ENCODE measurements around the gene PAK1.

The PAK1 gene

DNA sequence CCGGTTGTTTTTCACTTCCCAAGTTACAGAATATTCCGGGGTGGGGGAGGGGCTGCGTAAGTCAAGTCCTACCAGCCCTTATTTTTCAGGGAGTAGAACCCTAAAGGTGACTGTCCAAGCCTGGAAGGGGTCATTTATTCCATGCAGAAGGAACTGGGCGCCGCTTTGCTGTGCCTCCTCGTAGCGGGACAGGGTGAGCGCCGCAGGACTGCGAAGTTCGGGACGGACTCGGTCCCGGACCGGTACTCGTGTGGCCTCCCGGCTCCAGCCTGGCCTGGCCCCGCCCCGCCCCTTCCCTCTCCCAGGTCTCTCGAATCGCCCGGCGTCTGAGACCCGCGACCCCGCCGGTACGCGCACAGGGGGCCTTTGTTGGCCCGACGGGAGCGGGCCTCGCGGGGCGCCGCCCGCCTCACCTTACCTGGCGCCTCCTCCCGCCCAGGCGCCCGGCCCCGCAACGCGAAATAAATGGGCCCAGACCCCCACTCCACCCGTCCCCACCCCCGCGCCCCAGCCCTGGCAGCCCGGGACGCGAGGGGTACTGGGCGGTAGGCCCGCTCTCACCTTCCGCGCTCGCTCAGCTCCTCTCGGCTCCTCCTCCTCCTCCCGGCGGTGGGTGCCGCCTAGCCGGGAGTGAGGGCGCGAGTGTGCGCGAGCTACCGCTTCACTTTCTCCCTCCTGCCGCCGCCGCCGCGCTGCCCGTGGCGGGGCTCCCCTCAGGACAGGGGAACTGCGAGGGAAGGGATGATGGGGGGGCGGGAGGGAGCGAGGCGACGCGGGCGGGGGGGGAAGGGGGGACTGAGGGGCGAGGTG, 698 bp downstream of the PAK1 start:
- FAIRE-seq: no peak

DNA sequence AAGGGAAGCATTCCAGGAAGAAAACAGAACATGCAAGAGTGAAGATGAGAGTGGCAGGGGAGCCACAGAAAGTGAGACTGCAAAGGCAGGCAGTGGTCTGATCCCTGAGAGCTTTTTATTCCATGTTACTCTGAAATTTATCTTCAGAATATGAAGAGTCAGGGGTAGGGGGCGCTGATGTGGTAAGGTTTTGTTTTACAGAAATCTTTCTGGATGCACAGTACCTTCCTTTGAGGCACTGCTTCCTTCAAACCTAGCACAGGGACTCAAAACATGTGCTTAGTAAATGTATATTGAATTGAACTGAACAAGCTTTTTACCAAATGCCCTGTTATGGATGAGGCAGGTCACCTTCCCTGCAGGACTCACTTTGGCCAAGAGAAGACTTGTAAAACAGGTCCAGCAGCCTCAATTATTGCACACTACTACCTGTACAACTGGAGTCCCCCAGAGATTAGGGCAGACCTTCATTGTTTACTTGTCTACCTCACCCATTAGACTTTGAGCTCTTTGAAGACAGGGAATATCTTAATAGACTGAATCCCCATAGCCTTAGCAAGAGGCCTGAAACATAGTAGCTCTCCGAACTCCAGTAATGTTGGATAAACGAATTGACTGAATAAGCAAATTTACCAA, 2.2 kb downstream of the PAK1 start:
- no peak for FAIRE-seq

DNA sequence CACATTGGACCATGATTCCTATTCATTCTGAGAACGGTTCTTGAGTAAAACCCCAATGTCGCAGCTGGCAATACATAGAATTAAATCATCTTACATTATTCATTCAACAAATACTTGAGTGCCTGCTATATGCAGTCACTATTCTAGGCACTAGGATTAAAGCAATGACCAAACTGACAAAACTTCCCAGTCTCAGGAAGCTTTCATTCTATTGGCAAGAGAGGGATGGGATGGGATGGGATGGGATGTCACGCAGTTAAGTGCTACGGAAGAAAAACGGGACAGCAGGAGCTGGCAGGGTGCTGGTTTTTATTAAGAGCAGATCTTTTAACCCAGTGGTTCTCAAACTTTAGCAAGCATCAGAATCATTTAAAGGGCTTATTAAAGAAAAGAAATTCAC, 2.9 kb downstream of the PAK1 start:
- no peak for FAIRE-seq

DNA sequence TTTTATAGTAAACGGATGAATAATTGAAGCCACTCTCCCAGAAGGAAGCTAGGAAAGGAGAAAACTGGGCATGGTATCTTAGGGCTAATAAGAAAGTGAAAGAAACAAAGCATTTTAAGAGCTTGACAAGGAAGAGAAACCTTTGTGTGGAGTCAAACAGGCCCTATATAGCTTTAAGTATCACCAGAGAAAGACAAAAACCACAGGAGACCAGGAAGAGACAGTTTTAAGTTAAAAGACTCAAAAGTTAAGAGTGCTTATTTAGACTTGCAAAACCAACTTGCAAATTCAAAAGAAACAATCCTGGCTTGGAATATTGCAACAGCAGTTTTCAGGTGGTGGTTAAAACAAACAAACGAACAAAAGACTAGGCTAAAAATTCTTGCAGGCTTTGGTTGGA, 3.4 kb downstream of the PAK1 start:
- FAIRE-seq: no peak

DNA sequence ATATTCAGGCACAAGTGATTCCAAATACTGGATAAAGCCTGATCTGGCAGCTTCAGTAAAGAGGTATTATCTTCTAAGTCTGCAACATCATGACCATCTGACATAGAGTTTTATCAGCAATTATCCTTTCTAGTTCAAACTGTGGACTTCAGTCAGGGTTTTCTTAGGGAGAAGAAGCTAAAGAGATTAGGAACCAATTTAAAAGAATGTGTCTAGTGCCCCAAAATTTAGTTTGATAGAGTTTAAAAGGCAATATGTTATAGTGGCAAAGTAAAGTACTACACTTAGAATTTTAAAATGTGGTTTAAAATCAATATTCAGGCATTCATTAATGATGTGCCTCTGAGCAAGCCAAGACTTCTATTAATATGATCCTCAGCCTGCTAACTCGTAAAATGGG, 5.4 kb downstream of the PAK1 start:
- no peak for FAIRE-seq

DNA sequence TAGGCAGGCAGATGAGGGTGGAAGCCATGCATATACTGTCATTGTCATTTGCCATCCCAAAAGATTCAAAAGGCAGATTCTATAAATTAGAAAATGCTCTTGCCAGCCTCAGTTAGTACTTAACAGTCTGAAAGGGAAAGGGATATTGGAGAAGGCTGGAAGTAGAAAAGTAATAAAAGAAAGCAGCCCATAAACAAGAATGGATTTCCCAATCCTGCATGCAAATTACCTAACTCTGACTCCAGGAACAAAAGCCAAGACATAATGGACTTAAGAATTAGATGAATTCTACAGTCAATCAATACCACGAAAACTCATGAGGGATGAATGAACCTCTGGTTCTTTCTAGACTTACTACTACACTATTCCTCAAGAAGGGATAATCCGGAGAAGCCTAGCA, 5.9 kb downstream of the PAK1 start:
- no peak for FAIRE-seq

DNA sequence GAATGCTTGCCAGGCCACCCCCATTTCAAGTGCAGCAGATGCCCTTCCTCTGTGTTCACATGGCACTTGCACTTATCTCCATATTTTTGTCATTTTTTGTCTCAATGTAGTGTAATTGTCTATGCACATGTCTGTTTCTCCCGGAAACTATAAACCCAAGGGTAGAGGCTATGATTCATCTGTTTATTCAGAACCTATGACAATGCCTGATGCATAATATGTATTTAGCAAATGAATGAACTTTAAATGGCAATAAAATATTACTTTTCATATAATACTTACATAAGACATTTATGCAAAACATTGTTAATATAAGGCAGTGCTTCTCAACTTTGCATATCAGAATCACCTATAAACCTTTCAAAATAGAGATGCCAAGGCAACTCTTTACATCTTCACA, 6.7 kb downstream of the PAK1 start:
- FAIRE-seq: peak; percentile 61

DNA sequence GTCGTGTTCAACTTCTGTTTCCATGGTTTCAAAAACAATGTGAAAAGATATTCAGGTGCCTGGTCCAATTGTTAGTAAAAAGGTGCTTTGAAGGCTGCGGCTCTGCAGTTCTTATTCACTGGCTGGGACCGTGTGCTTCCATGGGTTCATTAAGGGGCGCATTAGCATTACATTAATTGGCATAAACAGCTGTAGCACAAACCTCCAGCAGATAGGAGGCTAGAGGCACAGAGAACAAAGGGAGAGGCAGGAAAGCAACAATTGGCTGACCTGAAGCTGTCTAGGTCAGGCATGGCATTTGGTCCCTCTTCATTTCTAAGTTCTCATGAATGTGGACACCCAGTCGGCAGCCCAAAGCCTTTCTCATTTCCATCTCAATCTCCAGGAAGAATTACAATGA, 16.6 kb downstream of the PAK1 start:
- FAIRE-seq: no peak

DNA sequence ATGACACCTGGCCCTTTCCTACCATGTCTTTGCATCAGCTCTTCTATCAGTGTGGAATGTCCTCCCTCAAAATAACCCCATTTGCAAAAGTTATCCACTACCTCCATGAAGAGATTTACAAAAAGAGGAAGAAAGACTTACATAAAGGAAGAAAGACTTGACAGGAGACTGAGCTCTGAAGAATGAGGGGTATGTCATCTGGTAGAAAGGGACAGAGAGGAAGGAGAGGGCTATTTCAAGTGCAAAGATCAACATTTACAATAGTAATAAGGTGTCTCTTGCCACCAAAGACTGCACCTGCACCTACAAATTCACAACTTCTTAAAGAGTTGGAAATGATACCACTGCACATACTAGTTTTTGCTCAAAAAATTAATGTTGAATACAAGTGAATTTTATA, 18.2 kb downstream of the PAK1 start:
- no peak for FAIRE-seq

DNA sequence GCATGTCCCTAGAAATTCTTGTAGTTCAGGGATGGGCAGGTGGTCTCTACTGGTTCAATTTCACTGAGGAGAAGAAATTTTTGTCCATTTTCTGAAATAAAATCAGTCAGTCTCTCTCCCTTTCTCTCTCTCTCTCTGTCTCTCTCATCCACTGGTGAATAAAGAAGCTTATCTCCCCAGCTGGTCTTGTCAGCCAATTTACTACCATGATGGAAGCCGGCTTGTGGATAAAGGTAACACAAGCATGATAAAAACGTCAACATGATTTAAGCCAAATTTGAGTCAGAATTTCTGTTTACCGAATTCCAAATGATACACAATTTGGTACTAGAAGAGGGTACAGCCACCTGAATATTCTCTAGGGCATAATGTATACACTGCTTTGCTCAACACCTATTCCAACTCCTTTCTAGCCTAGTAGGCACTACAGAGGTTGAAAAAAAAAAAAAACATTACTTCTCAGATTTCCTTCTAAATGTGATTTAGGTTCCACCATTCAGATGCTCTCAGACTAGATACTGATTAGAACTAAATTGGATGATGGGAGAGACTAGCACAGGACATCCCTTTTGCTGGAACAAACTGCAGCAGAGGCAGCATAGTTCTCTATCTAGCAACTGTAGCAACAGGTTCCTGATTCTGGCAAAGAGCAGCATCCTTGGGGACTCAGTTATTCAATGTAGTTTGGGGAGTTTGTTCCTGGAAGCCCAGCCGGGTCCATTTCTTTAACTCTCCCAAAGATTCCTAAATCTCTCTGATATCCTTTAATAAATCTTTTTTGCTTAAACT, 18.8 kb downstream of the PAK1 start:
- FAIRE-seq: no peak

DNA sequence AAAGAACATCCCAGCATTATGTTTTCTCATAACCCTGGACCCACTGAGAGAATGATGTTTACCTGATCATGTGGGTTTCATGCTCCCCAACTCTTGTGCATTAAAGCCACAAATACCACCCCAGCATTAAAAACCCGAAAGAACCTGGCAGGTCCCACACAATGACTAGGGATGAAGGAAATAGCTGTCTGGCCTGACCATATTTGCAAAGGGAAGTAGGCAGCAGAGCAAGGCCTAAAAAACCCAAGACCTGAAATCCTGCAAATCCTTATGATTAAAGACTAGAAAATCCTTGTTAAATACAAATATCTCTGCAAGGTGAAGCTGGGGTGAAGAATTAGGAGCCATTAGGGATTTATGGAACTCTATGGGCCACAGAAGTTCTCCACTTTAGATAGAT, 23.7 kb downstream of the PAK1 start:
- no peak for FAIRE-seq

DNA sequence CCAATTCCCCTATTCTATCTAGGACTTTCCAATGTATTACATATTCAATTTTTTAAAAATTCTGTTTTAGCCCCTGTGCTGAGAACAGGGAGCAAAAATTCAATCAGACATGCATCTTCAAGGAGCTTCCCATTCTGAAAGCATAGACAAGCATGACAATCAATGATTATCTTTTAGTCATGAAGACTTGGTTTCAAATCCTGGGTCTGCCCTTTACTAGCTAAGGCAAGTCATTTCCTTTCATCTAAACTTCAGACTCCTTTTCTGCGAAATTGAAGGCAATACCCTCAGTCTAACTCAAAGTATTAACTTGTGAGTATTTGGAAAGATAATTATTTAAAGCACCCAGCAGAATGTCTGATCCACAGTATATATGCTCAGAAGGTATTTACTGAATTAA, 24.1 kb downstream of the PAK1 start:
- no peak for FAIRE-seq

DNA sequence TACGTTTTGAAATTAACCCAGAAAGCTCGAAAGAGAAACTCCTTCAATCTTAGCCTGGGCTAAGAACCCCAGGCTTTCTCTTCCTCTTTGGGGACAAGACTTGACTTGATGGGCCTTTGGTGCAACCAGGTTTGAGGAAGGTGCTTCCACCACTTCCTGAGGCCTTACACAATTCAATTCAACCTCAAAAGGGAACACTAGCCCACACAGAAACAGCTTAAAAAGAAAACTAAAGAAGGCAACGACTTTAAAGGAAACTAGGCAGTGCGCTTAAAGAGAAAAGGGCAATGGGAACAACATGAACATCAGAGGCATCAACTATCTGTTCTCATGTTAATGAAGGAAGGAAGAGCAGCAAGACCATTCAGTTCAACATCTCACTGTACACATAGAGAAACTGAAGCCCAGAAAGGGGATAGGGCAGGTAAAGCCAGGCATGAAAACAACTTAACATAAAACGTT, 24.8 kb downstream of the PAK1 start:
- no peak for FAIRE-seq

DNA sequence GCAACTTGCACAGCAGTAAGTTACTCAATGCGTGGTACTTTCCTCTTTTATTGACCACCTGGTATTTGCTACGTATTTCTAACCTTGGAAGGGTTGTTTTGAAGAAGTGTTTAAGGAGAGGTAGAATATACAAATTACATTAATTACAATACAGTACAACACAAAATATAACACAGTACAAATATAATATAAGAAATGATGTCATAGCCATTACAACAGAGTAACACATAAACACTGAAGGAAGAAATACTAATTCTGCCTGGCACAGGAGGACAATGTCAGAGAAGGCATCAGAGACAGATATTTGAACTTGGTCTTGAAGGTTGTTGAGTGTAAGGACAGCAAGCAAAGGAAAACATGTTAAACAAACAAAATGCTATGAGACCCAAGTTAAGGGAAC, 25.6 kb downstream of the PAK1 start:
- no peak for FAIRE-seq

DNA sequence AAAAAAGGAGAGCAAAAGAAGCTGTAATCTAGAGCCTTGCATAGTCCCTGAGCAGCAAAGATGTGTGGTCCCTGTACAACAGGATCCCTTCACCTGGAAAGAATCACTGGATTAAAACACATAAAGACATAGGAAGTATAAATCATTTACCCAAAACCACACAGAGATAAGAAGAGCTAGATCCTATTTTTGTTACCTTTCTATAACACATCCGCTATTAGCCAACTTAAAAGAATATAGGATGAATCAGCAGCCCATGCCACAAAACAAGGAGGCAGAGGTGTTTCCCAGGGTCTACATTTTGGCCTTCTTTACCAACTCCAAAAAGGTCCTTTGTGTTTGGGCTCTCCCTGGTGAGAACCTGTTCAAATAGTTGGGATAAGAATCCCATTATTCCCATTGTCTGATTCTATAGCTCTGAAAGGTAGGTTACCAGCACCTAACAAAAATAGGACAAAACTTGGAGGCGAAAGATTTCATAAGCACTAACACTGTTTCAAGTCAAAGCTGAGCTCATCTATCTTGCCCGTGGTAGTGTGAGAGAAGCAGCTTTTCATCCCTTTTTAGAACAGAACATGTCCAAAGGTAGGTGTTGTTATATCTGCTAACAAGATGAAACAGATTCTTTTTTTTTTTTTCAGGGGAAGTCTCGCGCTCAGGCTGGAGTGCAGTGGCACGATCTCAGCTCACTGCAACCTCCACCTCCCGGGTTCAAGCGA, 26.8 kb downstream of the PAK1 start:
- FAIRE-seq: no peak

DNA sequence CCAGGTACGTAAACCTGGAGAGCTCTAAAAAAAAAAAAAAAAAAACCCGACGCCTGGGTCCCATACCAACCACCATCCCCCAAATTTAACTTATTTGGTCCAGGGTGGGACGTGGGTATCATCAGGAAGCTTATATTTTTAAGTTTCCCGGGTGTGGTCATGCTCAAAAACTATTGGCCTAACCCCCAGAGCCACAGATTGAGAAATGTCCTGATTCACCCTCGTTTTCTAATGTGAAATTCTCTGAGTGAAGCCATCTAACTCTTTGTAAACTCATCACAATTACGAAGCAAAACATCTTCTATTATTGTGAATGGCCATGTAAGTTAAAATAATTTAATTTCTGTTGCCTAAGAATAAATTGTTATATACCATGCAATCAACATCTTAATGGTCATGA, 29.6 kb downstream of the PAK1 start:
- no peak for FAIRE-seq

DNA sequence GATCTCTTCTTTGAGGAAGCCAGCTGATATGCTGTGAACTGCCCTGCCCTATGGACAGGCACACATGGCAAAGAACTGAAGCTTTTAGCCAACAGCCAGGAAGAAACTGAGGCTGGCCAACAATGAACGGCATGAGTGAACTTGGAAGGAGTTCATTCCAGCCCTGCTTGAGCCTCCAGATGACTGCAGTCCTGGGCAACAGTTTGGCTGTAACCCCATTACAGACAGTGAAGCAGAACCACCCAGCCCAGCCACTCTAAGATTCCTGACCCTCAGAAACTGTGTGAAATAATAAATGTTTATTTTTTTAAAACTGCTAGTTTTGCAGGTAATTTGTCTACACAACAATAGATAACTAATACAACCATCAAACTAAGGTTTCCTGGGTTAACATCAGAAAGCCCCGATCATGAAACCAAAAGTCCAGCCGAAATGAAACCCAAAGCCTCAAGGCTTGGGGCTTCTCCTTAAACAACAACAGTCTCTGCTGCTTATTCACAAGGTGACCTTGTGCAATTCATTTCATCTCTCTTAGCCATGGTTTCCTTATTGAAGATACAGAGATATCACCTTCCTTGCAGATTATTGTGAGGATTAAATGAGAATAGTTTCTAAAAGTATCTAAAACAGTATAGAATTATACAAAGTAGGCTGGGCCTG, 31.4 kb downstream of the PAK1 start:
- no peak for FAIRE-seq

DNA sequence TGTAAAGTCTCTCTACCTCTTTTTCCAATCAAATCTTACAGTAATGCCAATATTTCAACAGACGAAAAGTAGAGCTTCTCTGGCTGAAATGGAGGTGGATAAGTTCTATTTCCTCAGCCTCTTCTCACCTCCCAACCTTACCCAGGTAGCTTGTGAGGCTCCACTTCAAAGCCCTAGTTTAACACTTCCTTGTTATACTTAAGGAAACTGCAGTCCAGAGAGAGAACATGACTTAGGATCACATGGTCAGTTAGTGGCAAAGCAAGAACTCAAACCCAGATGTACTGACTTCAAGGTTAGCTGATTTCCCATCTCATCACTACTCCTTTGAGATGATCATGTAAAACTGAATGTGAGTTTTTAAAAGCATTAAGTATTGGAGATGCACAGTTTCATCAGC, 32.5 kb downstream of the PAK1 start:
- FAIRE-seq: no peak

DNA sequence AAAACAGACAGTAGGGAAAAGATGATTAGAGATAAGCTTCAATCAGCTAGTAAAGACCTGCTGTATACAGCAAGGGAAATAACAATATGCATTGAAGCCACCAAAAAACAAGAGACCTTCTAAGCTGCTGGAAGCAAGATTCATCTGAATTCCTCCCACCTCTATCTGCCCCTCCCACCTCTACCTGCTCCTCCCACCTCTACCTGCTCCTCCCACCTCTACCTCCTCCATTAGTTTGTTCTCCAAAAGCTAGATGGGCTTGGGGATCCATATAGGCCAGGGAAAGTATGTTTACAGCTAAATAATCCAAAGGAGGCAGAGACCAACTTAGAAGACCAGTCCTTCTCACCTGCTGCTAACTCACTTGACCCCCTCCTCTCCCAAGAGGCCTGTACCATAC, 33.2 kb downstream of the PAK1 start:
- FAIRE-seq: no peak

DNA sequence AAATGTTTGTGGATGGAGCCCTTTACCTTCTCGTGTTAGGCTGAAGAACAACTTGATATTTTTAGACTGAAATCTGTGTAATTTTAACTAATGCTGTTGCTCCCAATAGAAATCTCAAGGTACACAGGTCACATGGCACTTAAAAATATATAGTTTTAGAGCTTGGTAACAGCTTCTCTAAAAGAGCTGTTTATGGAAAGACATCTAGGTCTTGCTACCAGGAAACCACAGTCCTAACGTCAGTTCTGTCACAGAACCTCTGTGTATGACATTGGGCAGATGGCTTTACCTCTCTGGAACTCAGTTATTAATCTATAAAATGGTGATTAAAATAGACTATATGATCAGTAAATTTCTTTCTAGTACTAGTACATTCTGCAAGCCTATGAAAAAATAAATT, 35.4 kb downstream of the PAK1 start:
- FAIRE-seq: no peak

DNA sequence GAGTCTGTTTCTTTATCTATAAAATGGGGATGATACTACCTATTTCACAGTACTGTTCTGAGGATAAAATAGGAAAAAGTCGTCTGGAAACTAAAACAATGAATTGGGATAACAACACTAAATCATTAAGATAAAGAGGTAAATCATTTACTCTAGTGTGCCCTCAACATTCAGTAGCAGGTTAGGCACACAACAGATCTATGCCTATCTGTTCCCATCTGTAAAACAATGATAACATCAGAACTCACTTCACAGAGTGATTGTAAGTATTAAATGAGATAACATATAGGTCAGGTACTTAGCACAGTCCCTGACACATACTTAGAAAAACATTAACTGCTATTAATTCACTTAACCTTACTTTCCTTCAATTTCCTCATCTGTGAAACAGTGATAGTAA, 36.9 kb downstream of the PAK1 start:
- no peak for FAIRE-seq

DNA sequence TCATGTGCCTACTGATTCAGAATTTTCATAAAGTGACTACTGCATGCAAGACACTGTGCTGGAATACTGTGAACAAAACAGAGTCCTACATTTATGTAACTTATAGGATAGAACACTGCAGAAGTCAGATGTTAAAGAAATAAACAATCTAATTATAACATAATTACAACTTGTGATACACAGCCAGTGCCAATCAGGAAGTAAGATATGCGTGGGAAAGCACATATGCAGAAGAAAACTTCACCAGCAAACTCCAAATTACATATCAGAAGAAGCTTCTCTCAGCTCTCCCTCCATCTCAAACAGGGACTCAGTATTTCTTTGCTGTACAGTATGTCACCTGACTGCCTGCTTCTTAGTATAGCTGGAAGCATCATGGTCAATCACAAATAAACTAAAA, 37.4 kb downstream of the PAK1 start:
- FAIRE-seq: no peak

DNA sequence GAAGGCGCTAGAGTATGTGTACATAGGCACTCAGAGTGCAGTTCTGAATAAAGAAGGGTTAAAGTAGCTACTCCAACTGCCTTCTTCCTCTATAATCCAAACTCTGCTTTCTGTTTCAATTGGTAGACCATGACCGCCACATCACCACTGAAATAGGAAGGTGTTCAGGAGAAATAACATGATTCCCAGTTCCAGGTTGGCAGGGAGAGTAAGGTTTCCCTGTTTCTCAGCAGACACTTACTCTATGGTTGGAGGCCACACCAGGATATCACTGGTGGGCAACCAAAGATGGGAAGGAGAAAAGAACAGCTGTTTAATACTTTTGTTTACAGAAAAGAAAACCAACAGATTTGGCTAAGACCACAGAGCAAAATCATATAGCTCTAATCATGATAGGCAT, 37.9 kb downstream of the PAK1 start:
- no peak for FAIRE-seq

Data from islet of Langerhans (tissue), 1 donor.